ENCODE results near the gene ADARB2. TPM values are rescaled to one million over a fixed set of nuclear protein-coding genes. Genes with fewer than 3 reads are reported as not detected.

The ADARB2 gene
- total and polyA plus RNA-seq, 2 experiments from 2014 or later: 2.0 to 5.0 TPM

DNA sequence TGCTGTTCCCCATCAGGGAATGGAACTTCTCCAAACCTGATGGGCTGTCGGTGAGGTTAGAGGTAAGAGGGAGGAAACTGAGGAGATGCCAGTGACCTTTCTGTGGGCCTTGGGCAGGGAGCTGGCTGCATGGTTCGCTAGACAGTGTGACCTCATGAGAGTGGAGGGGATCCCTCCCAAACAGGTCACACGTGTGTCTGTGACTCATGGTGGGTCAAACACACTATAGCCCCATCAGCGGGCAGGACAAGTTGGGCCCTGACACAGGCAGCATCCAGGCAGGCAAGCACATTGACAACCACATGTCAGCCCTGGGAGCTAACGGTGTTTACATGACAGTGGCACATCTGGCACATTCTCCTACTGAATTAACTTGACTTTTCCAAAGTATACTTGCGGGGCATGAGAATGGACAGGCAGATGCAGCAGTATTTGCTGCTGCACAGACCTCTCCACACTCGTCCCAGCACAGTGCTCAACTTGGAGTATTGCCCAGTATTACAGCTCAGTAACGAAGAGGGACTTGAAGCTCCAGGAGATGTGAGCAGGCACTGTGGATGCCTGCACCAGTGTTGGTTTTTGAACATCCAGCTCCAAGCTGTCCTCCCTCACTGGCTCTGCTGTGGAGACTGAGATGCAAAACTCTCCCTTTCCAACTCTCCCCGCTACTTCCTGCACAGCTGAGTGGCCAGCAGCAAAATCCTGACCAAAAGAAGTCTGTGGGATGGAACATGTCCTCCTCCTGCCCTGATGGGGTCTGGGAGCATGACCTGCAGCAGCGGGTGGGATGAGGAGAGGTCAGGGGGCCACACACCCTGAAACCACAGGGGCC is 481.5 kb downstream of the ADARB2 start:
- H3K9me2 ChIP-seq (ENCODE audit: insufficient read depth): no peaks in the 10 kb centered on the region; the same call in 1 of the 2 replicates
- no peak overlapping the region for H3K27ac ChIP-seq (ENCODE audit: low read depth)
- H3K4me1 ChIP-seq (ENCODE audit: insufficient read depth): no peaks in the 10 kb centered on the region
- no peak for DNase-seq (ENCODE audit: low spot score)
- no peaks in the 10 kb centered on the region; the same call in 1 of the 3 replicates for H3K4me1 Mint-ChIP-seq
- no peak overlapping the region for H3K4me2 ChIP-seq
- H3K27me3 ChIP-seq (ENCODE audit: insufficient read depth): no peaks in the 10 kb centered on the region
- no peak overlapping the region for H3K4me3 ChIP-seq
- TF ChIP-seq EZH2 (IDR thresholded peaks at IDR 0.05; ENCODE audit: low read depth, unreplicated experiment) (no peak), ZNF331 (CRISPR knock-in tag; IDR thresholded peaks at IDR 0.05; ENCODE audit: low read depth) (no peak), JUNB (IDR thresholded peaks at IDR 0.05; ENCODE audit: unreplicated experiment) (no peak), STAT1 (IDR thresholded peaks at IDR 0.05; ENCODE audit: unreplicated experiment) (no peak), EZH2phosphoT487 (IDR thresholded peaks at IDR 0.05; ENCODE audit: unreplicated experiment) (no peak)
- TF ChIP-seq, protein P1, sequence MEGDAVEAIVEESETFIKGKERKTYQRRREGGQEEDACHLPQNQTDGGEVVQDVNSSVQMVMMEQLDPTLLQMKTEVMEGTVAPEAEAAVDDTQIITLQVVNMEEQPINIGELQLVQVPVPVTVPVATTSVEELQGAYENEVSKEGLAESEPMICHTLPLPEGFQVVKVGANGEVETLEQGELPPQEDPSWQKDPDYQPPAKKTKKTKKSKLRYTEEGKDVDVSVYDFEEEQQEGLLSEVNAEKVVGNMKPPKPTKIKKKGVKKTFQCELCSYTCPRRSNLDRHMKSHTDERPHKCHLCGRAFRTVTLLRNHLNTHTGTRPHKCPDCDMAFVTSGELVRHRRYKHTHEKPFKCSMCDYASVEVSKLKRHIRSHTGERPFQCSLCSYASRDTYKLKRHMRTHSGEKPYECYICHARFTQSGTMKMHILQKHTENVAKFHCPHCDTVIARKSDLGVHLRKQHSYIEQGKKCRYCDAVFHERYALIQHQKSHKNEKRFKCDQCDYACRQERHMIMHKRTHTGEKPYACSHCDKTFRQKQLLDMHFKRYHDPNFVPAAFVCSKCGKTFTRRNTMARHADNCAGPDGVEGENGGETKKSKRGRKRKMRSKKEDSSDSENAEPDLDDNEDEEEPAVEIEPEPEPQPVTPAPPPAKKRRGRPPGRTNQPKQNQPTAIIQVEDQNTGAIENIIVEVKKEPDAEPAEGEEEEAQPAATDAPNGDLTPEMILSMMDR (conservative IDR thresholded peaks at IDR 0.05; ENCODE audit: low read depth in 2 of 2): no peak
- TF ChIP-seq, protein P2, sequence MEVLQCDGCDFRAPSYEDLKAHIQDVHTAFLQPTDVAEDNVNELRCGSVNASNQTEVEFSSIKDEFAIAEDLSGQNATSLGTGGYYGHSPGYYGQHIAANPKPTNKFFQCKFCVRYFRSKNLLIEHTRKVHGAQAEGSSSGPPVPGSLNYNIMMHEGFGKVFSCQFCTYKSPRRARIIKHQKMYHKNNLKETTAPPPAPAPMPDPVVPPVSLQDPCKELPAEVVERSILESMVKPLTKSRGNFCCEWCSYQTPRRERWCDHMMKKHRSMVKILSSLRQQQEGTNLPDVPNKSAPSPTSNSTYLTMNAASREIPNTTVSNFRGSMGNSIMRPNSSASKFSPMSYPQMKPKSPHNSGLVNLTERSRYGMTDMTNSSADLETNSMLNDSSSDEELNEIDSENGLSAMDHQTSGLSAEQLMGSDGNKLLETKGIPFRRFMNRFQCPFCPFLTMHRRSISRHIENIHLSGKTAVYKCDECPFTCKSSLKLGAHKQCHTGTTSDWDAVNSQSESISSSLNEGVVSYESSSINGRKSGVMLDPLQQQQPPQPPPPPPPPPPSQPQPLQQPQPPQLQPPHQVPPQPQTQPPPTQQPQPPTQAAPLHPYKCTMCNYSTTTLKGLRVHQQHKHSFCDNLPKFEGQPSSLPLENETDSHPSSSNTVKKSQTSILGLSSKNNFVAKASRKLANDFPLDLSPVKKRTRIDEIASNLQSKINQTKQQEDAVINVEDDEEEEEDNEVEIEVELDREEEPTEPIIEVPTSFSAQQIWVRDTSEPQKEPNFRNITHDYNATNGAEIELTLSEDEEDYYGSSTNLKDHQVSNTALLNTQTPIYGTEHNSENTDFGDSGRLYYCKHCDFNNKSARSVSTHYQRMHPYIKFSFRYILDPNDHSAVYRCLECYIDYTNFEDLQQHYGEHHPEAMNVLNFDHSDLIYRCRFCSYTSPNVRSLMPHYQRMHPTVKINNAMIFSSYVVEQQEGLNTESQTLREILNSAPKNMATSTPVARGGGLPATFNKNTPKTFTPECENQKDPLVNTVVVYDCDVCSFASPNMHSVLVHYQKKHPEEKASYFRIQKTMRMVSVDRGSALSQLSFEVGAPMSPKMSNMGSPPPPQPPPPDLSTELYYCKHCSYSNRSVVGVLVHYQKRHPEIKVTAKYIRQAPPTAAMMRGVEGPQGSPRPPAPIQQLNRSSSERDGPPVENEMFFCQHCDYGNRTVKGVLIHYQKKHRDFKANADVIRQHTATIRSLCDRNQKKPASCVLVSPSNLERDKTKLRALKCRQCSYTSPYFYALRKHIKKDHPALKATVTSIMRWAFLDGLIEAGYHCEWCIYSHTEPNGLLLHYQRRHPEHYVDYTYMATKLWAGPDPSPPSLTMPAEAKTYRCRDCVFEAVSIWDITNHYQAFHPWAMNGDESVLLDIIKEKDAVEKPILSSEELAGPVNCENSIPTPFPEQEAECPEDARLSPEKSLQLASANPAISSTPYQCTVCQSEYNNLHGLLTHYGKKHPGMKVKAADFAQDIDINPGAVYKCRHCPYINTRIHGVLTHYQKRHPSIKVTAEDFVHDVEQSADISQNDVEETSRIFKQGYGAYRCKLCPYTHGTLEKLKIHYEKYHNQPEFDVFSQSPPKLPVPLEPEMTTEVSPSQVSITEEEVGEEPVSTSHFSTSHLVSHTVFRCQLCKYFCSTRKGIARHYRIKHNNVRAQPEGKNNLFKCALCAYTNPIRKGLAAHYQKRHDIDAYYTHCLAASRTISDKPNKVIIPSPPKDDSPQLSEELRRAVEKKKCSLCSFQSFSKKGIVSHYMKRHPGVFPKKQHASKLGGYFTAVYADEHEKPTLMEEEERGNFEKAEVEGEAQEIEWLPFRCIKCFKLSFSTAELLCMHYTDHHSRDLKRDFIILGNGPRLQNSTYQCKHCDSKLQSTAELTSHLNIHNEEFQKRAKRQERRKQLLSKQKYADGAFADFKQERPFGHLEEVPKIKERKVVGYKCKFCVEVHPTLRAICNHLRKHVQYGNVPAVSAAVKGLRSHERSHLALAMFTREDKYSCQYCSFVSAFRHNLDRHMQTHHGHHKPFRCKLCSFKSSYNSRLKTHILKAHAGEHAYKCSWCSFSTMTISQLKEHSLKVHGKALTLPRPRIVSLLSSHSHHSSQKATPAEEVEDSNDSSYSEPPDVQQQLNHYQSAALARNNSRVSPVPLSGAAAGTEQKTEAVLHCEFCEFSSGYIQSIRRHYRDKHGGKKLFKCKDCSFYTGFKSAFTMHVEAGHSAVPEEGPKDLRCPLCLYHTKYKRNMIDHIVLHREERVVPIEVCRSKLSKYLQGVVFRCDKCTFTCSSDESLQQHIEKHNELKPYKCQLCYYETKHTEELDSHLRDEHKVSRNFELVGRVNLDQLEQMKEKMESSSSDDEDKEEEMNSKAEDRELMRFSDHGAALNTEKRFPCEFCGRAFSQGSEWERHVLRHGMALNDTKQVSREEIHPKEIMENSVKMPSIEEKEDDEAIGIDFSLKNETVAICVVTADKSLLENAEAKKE (CRISPR knock-in tag; IDR thresholded peaks at IDR 0.05): no peak
- H3K27ac Mint-ChIP-seq: no peak overlapping the region
- H3K27me3 Mint-ChIP-seq (ENCODE audit: insufficient read depth, low read depth, poor library complexity): no peaks in the 10 kb centered on the region
- H3K79me2 ChIP-seq (replicated peaks; ENCODE audit: insufficient read depth): no peaks in the 10 kb centered on the region
- no peaks in the 10 kb centered on the region for H4K20me1 ChIP-seq (replicated peaks; ENCODE audit: insufficient read depth)
- no peaks in the 10 kb centered on the region for H3K36me3 ChIP-seq (ENCODE audit: insufficient read depth)
- H3K9me3 Mint-ChIP-seq: no peaks in the 10 kb centered on the region; the same call in 2 of the 3 replicates
- no peak overlapping the region for H2AFZ ChIP-seq
- H3K36me3 Mint-ChIP-seq (ENCODE audit: low read depth): no peaks in the 10 kb centered on the region
- no peak overlapping the region for H3K4me3 Mint-ChIP-seq
- ATAC-seq: no peak
- no peaks in the 10 kb centered on the region for H3F3A ChIP-seq (replicated peaks; ENCODE audit: low read depth)
